GM12801 (cell line): Measurements from ENCODE around the gene PTH2R.

ENCODE experiments used
- TF ChIP-seq, protein P1 (sequence below): IDR thresholded peaks from one replicate; pipeline ENCODE4 v1.5.1; 2011; ENCODE audit warnings: control low read depth; ENCODE audit not compliant: insufficient read length; ENCODE audit errors: extremely low read depth

Gene PTH2R

DNA sequence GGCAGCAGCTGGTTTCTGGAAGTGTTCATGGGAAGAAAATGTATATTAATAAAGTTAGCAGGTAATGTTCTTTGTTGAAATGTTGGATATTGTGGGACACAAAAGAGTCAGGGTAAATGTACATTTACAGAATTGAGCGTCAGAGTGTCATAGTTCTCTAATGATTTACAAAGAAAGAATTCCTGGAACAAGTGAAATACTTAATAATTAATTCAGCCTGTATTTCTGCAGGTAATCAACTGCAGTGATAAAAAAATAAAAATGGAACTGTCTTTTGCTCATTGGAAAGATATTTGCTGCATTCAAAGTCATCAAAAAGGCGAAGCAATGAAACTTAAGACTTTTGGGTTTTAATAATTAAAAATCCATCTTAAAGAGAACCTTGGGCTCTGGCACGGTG lies 27.4 kb upstream of the PTH2R start:
- TF ChIP-seq, protein P1, sequence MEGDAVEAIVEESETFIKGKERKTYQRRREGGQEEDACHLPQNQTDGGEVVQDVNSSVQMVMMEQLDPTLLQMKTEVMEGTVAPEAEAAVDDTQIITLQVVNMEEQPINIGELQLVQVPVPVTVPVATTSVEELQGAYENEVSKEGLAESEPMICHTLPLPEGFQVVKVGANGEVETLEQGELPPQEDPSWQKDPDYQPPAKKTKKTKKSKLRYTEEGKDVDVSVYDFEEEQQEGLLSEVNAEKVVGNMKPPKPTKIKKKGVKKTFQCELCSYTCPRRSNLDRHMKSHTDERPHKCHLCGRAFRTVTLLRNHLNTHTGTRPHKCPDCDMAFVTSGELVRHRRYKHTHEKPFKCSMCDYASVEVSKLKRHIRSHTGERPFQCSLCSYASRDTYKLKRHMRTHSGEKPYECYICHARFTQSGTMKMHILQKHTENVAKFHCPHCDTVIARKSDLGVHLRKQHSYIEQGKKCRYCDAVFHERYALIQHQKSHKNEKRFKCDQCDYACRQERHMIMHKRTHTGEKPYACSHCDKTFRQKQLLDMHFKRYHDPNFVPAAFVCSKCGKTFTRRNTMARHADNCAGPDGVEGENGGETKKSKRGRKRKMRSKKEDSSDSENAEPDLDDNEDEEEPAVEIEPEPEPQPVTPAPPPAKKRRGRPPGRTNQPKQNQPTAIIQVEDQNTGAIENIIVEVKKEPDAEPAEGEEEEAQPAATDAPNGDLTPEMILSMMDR, result no peak

DNA sequence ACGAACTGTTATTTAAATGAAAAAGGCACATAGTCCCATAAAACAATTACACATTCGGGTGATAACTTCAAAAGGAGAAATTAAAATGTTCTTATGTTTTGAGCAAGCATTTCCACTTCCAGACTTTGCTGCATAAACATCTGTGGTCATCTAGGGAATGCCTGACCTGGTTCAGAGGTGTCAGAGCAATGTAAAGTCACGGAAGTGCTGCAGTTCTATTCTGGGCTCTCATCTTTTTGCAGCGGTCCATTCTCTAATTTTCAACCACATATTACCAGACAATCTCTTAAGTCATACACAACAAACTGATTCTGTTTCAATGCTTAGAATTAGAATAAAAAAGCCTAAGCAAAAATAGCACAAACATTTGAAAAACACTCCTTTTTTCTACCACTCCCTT lies 22.0 kb upstream of the PTH2R start:
- TF ChIP-seq, protein P1, result no peak

DNA sequence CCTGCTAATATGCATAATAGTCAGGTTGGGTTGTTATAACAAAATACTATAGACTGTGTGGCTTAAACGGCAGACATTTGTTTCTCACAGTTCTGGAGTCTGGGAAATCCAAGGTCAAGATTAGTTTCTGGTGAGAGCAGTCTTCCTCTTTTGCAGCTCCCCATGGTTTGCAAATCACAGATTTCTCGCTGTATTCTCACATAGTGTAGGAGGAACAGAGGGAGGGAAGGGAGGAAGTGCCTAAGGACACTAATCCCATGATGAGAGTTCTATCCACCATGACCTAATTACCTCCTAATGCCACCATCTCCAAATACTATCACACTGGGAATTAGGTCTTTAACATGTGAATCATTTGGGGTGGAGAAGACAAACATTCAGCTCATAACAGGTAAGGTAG lies 20.1 kb upstream of the PTH2R start:
- TF ChIP-seq, protein P1, result no peak

DNA sequence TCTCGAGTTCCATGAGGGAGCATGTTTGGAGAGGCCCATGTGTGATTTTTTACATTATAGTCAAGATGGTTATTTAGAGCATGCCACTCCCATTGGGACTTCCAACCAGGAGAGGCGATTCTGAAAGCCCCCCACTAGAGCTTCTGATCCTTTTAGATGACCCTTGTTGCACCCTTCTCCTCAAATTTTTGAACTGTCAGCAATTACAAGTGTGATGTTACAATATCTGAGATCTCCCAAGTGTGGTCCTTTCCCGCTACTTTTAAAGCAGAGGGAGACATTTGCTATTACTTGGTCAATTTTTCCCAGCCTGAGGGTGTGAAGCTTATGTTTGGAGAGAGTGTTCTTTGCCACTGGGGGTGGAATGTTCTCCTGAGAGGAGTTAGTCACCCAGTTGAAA lies 16.7 kb upstream of the PTH2R start:
- TF ChIP-seq, protein P1, result no peak

DNA sequence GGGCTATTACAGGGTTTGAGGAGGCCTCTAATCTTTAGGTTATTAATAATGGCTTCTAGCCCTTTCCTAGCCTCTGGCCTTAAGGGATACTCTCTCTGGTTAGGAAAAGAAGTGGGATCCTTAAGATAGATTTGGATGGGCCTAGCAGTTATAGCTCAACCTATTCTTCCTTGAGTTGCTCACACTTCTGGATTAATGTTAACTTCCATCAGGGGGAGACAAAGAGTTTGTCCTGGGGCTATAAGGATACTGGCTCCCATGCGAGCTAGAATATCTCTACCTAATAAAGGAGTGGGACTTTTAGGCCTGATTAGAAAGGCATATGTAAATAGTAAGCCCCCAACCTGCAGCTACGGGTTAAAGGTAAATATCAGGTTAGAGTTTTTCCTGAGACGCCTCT lies 14.3 kb upstream of the PTH2R start:
- TF ChIP-seq, protein P1, result no peak

DNA sequence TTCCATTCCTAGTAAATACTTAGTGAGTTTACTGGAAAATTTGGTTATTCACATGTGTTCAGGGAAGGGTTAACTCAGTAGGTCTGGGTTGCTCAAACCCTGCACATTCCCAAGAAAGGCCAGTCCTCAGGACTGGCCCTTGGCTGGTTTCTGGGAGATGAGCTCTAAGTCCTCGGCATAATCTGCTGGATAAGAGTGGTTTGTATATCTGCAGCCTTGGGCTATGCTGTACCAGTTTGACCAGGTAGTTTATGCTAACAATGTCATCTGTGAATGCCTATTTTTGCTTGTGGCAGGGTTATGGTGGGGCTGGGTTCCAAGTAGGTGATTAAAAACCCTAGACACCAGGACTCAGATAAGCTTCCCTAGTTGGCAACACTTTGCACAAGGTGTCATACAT lies 7.4 kb upstream of the PTH2R start:
- TF ChIP-seq, protein P1, result no peak

DNA sequence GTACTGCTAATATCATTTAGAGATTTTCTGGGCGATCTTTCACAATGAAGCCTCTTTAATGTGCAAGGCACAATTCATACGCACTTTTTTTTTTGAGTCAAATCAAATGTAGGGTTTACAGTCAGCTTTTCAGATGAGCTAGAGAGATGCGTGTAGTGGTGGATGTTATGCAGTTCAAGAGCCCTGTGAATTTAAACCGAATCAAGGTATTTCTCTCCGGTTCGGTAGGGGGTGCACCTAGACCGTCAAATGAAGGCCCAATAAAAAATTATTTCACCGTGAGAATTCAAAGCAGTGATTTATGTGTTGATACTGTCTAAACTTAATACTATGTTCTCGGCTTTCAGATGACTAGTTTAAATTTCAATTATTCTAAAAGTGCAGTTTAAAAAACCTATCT lies 1.1 kb downstream of the PTH2R start:
- TF ChIP-seq, protein P1, result no peak

DNA sequence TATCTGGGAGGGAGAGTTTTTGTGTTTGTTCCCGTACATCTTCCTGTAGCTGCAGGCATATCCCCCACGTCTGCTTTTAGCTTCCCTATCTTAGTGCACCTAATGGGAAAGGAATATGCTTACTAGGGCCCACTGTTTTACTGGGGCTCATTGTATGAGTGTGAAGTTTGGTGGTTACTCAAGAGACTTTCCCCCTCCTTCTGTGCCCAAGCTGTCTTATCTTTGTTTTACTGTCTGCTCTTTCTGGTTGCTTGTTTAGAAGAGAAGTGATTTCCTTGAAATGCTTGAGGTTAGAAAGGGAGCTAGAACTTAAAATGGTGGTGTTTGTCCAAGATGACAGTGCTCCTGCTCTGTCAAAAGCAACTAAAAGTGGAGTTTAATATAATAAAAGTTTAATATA lies 7.3 kb downstream of the PTH2R start:
- TF ChIP-seq, protein P1, result no peak
